IMR-90 (cell line): ENCODE data around the gene RFTN1.

Experiments used
- CEBPB ChIP-seq: IDR thresholded peaks from 2 replicates; pipeline ENCODE4 v1.6.1; 2012; ENCODE audit warnings: low read depth, low read length, improper control_type of control experiment
- CHD1 ChIP-seq: IDR thresholded peaks from 2 replicates; pipeline ENCODE4 v1.6.1; 2012; ENCODE audit warnings: low read depth, low read length, improper control_type of control experiment
- CTCF ChIP-seq: conservative IDR thresholded peaks from 2 replicates; pipeline ENCODE4 v1.5.1; 2012; ENCODE audit warnings: mild to moderate bottlenecking, low read depth, low read length, improper control_type of control experiment
- MXI1 ChIP-seq: IDR thresholded peaks from 2 replicates; pipeline ENCODE4 v1.6.1; 2012; ENCODE audit warnings: low read depth, mild to moderate bottlenecking, low read length, moderate library complexity, borderline replicate concordance
- POLR2A ChIP-seq: IDR thresholded peaks from 2 replicates; pipeline ENCODE4 v1.6.1; 2012; ENCODE audit warnings: mild to moderate bottlenecking, low read depth, low read length
- RFX5 ChIP-seq: IDR thresholded peaks from 2 replicates; pipeline ENCODE4 v1.8.0; 2012; ENCODE audit warnings: low read depth, mild to moderate bottlenecking, low read length, moderate library complexity
- SMC3 ChIP-seq: fragments of 150-350 bp; IDR thresholded peaks from 2 replicates; pipeline ENCODE4 v1.6.1; 2016; ENCODE audit warnings: low read depth, mild to moderate bottlenecking, antibody characterized with exemption, low read length, moderate library complexity
- TF ChIP-seq, protein P1 (sequence below): fragments of 150-350 bp; IDR thresholded peaks from 2 replicates; pipeline ENCODE4 v1.6.1; 2017; ENCODE audit warnings: mild to moderate bottlenecking, antibody characterized with exemption, low read length, low read depth

DNA sequence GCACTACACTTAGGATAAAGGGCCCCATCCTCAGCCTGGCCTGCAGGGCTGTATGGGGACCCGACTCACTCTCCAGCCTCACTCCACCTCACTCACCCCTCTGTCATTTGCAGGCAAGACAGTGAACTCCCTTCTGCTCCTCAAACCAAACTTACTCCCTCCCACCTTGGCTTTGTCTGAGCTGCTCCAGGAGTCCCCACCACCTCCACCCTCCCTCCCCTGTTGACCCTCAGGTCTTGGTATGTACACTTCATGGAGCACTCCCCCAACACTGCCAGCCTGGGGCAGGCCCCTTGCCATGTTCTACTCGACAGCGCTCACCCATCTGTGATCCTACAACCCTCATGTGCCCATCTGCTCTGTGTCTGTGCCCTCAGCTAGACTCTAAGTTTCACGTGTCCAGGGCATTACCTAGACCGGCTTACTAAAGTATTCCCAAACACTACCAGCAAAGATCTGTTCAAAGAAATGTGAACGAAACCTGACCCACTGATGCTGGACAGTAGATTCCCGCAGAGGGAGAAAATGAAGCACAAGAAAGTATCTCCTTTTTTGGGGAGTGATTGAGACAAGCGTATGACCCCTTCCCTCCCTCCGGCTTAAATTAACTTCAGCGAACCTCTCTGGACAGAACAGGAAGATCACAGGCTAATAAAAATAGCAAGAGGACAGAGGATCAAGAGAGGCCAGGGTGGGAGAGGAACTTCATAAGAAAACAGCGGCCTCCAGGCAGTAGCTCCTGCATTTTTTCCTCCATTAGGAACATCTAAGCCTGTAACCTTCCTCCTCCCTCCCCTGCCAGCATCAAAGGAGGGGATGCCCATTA is 113.2 kb downstream of the RFTN1 start:
- TF ChIP-seq CTCF = no peak
- TF ChIP-seq RFX5 = no peak
- no peak for TF ChIP-seq MXI1
- TF ChIP-seq, protein P1, sequence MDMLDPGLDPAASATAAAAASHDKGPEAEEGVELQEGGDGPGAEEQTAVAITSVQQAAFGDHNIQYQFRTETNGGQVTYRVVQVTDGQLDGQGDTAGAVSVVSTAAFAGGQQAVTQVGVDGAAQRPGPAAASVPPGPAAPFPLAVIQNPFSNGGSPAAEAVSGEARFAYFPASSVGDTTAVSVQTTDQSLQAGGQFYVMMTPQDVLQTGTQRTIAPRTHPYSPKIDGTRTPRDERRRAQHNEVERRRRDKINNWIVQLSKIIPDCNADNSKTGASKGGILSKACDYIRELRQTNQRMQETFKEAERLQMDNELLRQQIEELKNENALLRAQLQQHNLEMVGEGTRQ = no peak
- no peak for TF ChIP-seq POLR2A
- TF ChIP-seq CEBPB = no peak
- no peak for TF ChIP-seq SMC3
- TF ChIP-seq CHD1 = no peak
